CD4-positive, alpha-beta T cell (primary cell): ENCODE results near the gene DYNC2LI1. TPM values are rescaled to one million over a fixed set of nuclear protein-coding genes. Genes with fewer than 3 reads are reported as not detected.

Source experiments
- ATAC-seq: fragments of 200-7000 bp; cut with Tn5 transposase; one replicate; pipeline ENCODE4 v1.10.0; 2022; ENCODE audit warnings: mild to moderate bottlenecking; ENCODE audit not compliant: poor library complexity
- CTCF ChIA-PET: fragments of 350-600 bp; sonication (Branson Sonifier 250); formaldehyde crosslinking; loops from one replicate; lab custom pipeline; 2021; ENCODE audit warnings: antibody characterized with exemption, inconsistent platforms; lab: Charles Lee
- POLR2A ChIA-PET: fragments of 350-600 bp; sonication (Branson Sonifier 250); formaldehyde crosslinking; loops from one replicate; lab custom pipeline; 2021; ENCODE audit warnings: antibody characterized with exemption, inconsistent platforms; lab: Charles Lee
- DNase-seq, 14 experiments: peaks; one replicate each; pipeline ENCODE4 v3.0.0-alpha.2; 2013 to 2020; ENCODE audit warnings: mixed read lengths in 2 of 14
- H3K27ac ChIP-seq, 2 donors: one replicate each; pipeline versions ENCODE4 v1.5.1 to v1.7.0; 2013; ENCODE audit warnings: low read length in 2 of 2, low read depth in 1 of 2, mild to moderate bottlenecking in 1 of 2
- H3K27me3 ChIP-seq, 2 experiments: 1 replicate in 1 of 2; 2 replicates in 1 of 2; pipeline versions ENCODE4 v1.6.1 to v1.7.0; 2013; ENCODE audit warnings: low read length in 2 of 2, control low read depth in 1 of 2, mild to moderate bottlenecking in 1 of 2, moderate library complexity in 1 of 2; ENCODE audit not compliant: insufficient read depth in 2 of 2, control insufficient read depth in 1 of 2
- H3K36me3 ChIP-seq: one replicate; pipeline ENCODE4 v1.6.1; 2013; ENCODE audit warnings: low read length, control low read depth; ENCODE audit not compliant: insufficient read depth
- H3K4me1 ChIP-seq: one replicate; pipeline ENCODE4 v1.6.1; 2013; ENCODE audit warnings: low read length, control low read depth; ENCODE audit not compliant: insufficient read depth
- H3K4me3 ChIP-seq: one replicate; pipeline ENCODE4 v1.5.1; 2013; ENCODE audit warnings: mild to moderate bottlenecking, low read length, moderate library complexity
- H3K9me3 ChIP-seq, 2 experiments: 1 replicate in 1 of 2; 2 replicates in 1 of 2; pipeline versions ENCODE4 v1.6.1 to v1.7.0; 2013; ENCODE audit warnings: low read length in 2 of 2, mild to moderate bottlenecking in 2 of 2, control low read depth in 1 of 2, moderate library complexity in 1 of 2; ENCODE audit not compliant: control insufficient read depth in 1 of 2, insufficient read depth in 1 of 2
- H3K27ac Mint-ChIP-seq: one replicate; pipeline ENCODE4 v1.8.0; 2020; ENCODE audit warnings: mixed read lengths
- H3K27me3 Mint-ChIP-seq: one replicate; pipeline ENCODE4 v1.8.0; 2021; ENCODE audit warnings: mixed read lengths
- H3K36me3 Mint-ChIP-seq: one replicate; pipeline ENCODE4 v1.8.0; 2021; ENCODE audit warnings: low read depth, mixed read lengths
- H3K4me1 Mint-ChIP-seq: one replicate; pipeline ENCODE4 v1.8.0; 2021; ENCODE audit warnings: low read depth, mixed read lengths
- H3K4me3 Mint-ChIP-seq: one replicate; pipeline ENCODE4 v1.8.0; 2020; ENCODE audit warnings: mild to moderate bottlenecking, mixed read lengths
- H3K9me3 Mint-ChIP-seq: one replicate; pipeline ENCODE4 v1.8.0; 2020; ENCODE audit warnings: mixed read lengths
- intact Hi-C, 2 experiments: fragments of 100-400 bp; cut with DNase I in 1 of 2; cut with micrococcal nuclease in 1 of 2; formaldehyde crosslinking; loops; one replicate each; pipeline versions ENCODE4 v1.15.1 to v1.9.0; 2023 to 2025; cut with DNase I, micrococcal nuclease
- total RNA-seq, 174 experiments: library from RNA in 2 of 174; stranded (reverse) in 2 of 174; gene quantifications; one replicate each; pipeline ENCODE4 v1.2.3 and lab custom pipeline; 2021 to 2026
- TF ChIP-seq, protein P1 (sequence below): fragments of 200-600 bp; IDR thresholded peaks from one replicate; pipeline ENCODE4 v1.8.0; 2022; ENCODE audit warnings: antibody characterized with exemption, mild to moderate bottlenecking

The DYNC2LI1 gene
- total RNA-seq, 2 experiments from 2014 or later = 2.1 to 2.2 TPM

DNA sequence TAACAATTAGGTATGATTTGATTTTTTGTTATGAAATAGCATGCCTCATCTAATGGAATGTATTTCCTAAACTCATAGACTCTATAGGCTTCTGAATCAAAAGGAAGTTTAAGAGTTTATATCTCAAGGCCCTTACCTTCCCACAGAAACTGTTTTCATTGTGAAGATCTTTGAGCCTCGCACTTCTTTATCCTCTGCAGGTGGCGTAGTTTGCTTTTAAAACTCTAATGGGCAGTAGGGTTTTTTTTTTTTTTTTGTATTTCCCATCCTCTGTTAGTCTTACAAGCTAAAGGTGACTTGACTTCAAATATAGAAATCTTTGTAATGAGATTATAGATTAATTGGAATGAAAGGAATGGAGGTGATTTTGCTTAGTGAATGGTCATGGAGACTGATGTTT lies 28.3 kb downstream of the DYNC2LI1 start:
- TF ChIP-seq, protein P1, sequence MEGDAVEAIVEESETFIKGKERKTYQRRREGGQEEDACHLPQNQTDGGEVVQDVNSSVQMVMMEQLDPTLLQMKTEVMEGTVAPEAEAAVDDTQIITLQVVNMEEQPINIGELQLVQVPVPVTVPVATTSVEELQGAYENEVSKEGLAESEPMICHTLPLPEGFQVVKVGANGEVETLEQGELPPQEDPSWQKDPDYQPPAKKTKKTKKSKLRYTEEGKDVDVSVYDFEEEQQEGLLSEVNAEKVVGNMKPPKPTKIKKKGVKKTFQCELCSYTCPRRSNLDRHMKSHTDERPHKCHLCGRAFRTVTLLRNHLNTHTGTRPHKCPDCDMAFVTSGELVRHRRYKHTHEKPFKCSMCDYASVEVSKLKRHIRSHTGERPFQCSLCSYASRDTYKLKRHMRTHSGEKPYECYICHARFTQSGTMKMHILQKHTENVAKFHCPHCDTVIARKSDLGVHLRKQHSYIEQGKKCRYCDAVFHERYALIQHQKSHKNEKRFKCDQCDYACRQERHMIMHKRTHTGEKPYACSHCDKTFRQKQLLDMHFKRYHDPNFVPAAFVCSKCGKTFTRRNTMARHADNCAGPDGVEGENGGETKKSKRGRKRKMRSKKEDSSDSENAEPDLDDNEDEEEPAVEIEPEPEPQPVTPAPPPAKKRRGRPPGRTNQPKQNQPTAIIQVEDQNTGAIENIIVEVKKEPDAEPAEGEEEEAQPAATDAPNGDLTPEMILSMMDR = no peak
- ATAC-seq = no peak
- Histone ChIP-seq H3K4me1 (no peaks in the 10 kb centered on the region), H3K36me3 (no peaks in the 10 kb centered on the region), H3K27ac (no peak overlapping the region), H3K9me3 (no peaks in the 10 kb centered on the region), H3K27me3 (no peaks in the 10 kb centered on the region), H3K4me3 (no peak overlapping the region)
- CTCF ChIA-PET = no interaction called here
- intact Hi-C loops = no loop called here
- Mint-ChIP-seq H3K4me1 (no peaks in the 10 kb centered on the region), H3K27ac (no peak overlapping the region), H3K27me3 (no peaks in the 10 kb centered on the region), H3K36me3 (peaks cover 13% of the 10 kb centered on the region), H3K9me3 (no peaks in the 10 kb centered on the region), H3K4me3 (no peak overlapping the region)
- DNase-seq = no peak
- POLR2A ChIA-PET = no interaction called here

GRCh38 chr2:43803113-43803512 lies 29.3 kb downstream of the DYNC2LI1 start:
- H3K4me3 ChIP-seq = no peak overlapping the region
- Mint-ChIP-seq H3K9me3 (no peaks in the 10 kb centered on the region), H3K27ac (no peak overlapping the region), H3K4me3 (no peak overlapping the region), H3K27me3 (no peaks in the 10 kb centered on the region), H3K36me3 (peaks cover 17% of the 10 kb centered on the region), H3K4me1 (no peaks in the 10 kb centered on the region)
- no peak overlapping the region for H3K27ac ChIP-seq
- intact Hi-C loops = no loop called here
- no peaks in the 10 kb centered on the region for H3K36me3 ChIP-seq
- ChIA-PET CTCF (no interaction called here), POLR2A (no interaction called here)
- H3K4me1 ChIP-seq = no peaks in the 10 kb centered on the region
- no peak for DNase-seq
- no peaks in the 10 kb centered on the region for H3K9me3 ChIP-seq
- no peak for ATAC-seq
- TF ChIP-seq, protein P1 = no peak
- H3K27me3 ChIP-seq = no peaks in the 10 kb centered on the region

- Mint-ChIP-seq H3K27ac (no peak overlapping the region), H3K4me1 (no peaks in the 10 kb centered on the region), H3K9me3 (no peaks in the 10 kb centered on the region), H3K27me3 (no peaks in the 10 kb centered on the region), H3K36me3 (peaks cover 17% of the 10 kb centered on the region), H3K4me3 (no peak overlapping the region)
- no peaks in the 10 kb centered on the region for H3K36me3 ChIP-seq
- ATAC-seq (no peak), DNase-seq (no peak)
- no peaks in the 10 kb centered on the region for H3K27me3 ChIP-seq
- ChIA-PET POLR2A (no interaction called here), CTCF (no interaction called here)
- TF ChIP-seq, protein P1 = no peak
- H3K4me1 ChIP-seq = no peaks in the 10 kb centered on the region
- H3K4me3 ChIP-seq = no peak overlapping the region
- no peak overlapping the region for H3K27ac ChIP-seq
- intact Hi-C loops = no loop called here
- H3K9me3 ChIP-seq = no peaks in the 10 kb centered on the region
These were observed 32.8 kb downstream of the DYNC2LI1 start for GRCh38 chr2:43806719-43807031.
